ENCODE results near the gene ANKRD35.

The ANKRD35 gene

DNA sequence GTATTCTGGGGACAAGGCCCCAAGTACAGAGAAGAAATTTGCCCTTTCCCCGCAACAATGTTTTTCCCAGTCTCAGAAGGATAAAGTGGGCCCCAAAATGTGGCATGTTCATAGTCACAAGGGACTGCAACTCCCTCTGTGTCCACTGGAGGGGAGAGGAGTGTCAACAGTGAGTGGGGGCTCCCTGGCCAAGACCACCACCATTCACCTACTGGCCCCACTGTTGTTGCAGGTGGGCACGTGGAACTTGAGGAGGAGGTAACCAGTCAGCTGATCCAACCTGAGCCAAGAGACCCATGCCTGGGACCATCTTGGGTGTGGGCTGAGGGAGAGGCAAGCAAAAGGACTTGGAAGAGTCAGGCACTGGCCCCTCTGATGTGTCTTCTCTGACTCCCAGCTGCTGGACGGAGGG lies 39.5 kb downstream of the ANKRD35 start:
- peak overlapping the region; percentile 69 for H3K4me3 ChIP-seq (ENCODE audit: low read length)
- peaks cover 14% of the 10 kb centered on the region for H3K4me1 ChIP-seq (ENCODE audit: low read length)
- H3K4me2 ChIP-seq (ENCODE audit: low read depth, low read length): peak overlapping the region; percentile 98
- H3K9me2 ChIP-seq (replicated peaks; ENCODE audit: insufficient read depth, low read length): no peaks in the 10 kb centered on the region
- peaks cover 27% of the 10 kb centered on the region for H3F3A ChIP-seq (ENCODE audit: insufficient read depth, low read length)
- peaks cover 3% of the 10 kb centered on the region; the same call in 1 of the 2 replicates for H3K36me3 ChIP-seq (replicated peaks; ENCODE audit: insufficient read depth, low read length)
- peak; percentile 39 for DNase-seq
- H3K27me3 ChIP-seq (replicated peaks; ENCODE audit: insufficient read depth, low read length): no peaks in the 10 kb centered on the region
- TF ChIP-seq CTCF (IDR thresholded peaks at IDR 0.05; ENCODE audit: low read length) (peak; percentile 92), EZH2 (optimal IDR thresholded peaks at IDR 0.05; ENCODE audit: low read depth, low read length) (no peak)
- no peaks in the 10 kb centered on the region for H3K9me3 ChIP-seq (replicated peaks; ENCODE audit: insufficient read depth, low read length)
- H3K27ac ChIP-seq (ENCODE audit: low read length): peak overlapping the region; percentile 47; the same call in 1 of the 2 replicates
- peak overlapping the region; percentile 69 for H2AFZ ChIP-seq (ENCODE audit: low read length)
- no peaks in the 10 kb centered on the region for H4K20me1 ChIP-seq (ENCODE audit: insufficient read depth, low read length)
- peak overlapping the region; percentile 58; the same call in 1 of the 2 replicates for H3K9ac ChIP-seq (ENCODE audit: low read length)
- H3K79me2 ChIP-seq (ENCODE audit: low read length): no peaks in the 10 kb centered on the region

DNA sequence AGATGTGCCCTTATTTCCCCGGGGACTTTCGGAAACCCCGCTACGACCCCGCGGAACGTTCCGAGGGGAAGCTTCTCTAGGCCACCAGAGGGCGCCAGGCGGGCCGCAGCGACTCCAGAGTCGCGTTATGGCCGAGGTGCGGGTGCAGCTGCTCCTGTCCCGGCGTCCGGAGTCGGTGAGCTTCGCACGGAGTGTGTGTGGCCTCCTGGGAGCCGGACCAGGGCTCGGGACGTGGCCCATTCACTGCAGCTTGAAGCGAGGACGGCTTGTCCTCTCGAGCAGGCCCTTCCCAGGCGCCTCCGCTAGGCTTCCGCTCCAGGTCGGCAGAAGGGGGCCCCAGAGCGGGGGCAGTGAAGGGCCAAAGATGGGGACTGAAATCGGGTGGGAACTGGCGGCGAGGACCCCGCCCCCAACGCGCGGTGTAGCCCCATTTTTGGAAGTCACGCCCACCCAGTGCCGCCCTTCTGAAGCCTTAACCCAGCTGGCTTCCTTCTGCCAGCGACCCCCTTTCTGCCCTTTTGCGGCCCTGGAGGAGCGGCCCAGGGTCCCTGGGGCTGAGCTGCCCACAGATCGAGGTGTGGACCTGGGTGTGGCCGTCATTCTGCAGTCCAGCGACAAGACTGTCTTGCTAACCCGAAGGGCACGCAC lies 40.0 kb downstream of the ANKRD35 start, which contains the start of gene NUDT17:
TSS of gene NUDT17 (plus strand) at position 117 of the 648 bp plus-strand sequence. CDS start at position 128, 11 bp downstream.
- Histone ChIP-seq H3K9me3 (replicated peaks; ENCODE audit: insufficient read depth, low read length) (no peaks in the 10 kb centered on the region), H3K9ac (ENCODE audit: low read length) (peak within 1 kb of the TSS; percentile 58), H3K27ac (ENCODE audit: low read length) (peak within 1 kb of the TSS; percentile 47; the same call in 1 of the 2 replicates), H3K9me2 (replicated peaks; ENCODE audit: insufficient read depth, low read length) (no peaks in the 10 kb centered on the region), H3K4me1 (ENCODE audit: low read length) (peaks cover 14% of the 10 kb centered on the region), H4K20me1 (ENCODE audit: insufficient read depth, low read length) (no peaks in the 10 kb centered on the region), H3K79me2 (ENCODE audit: low read length) (no peaks in the 10 kb centered on the region), H3K4me2 (ENCODE audit: low read depth, low read length) (peak within 1 kb of the TSS; percentile 98), H3K4me3 (ENCODE audit: low read length) (peak within 1 kb of the TSS; percentile 69), H2AFZ (ENCODE audit: low read length) (peak within 1 kb of the TSS; percentile 69), H3K27me3 (replicated peaks; ENCODE audit: insufficient read depth, low read length) (no peaks in the 10 kb centered on the region), H3K36me3 (replicated peaks; ENCODE audit: insufficient read depth, low read length) (peaks cover 3% of the 10 kb centered on the region; the same call in 1 of the 2 replicates), H3F3A (ENCODE audit: insufficient read depth, low read length) (peaks cover 27% of the 10 kb centered on the region)
- TF ChIP-seq EZH2 (optimal IDR thresholded peaks at IDR 0.05; ENCODE audit: low read depth, low read length): no peak
- TF ChIP-seq CTCF (IDR thresholded peaks at IDR 0.05; ENCODE audit: low read length): peak; percentile 99
- DNase-seq: peak; percentile 89

- Histone ChIP-seq H3K9me2 (replicated peaks; ENCODE audit: insufficient read depth, low read length) (no peaks in the 10 kb centered on the region), H3K4me3 (ENCODE audit: low read length) (peak overlapping the region; percentile 69), H3K4me2 (ENCODE audit: low read depth, low read length) (peak overlapping the region; percentile 98), H4K20me1 (ENCODE audit: insufficient read depth, low read length) (no peaks in the 10 kb centered on the region), H3K36me3 (replicated peaks; ENCODE audit: insufficient read depth, low read length) (0 out of 2 replicates have a peak, but pooled peaks cover 3% of the 10 kb centered on the region), H3K27ac (ENCODE audit: low read length) (peak overlapping the region; percentile 47; the same call in 1 of the 2 replicates), H2AFZ (ENCODE audit: low read length) (peak overlapping the region; percentile 69; the same call in 1 of the 2 replicates), H3K9me3 (replicated peaks; ENCODE audit: insufficient read depth, low read length) (no peaks in the 10 kb centered on the region), H3F3A (ENCODE audit: insufficient read depth, low read length) (peaks cover 27% of the 10 kb centered on the region), H3K79me2 (ENCODE audit: low read length) (no peaks in the 10 kb centered on the region), H3K4me1 (ENCODE audit: low read length) (peaks cover 14% of the 10 kb centered on the region), H3K27me3 (replicated peaks; ENCODE audit: insufficient read depth, low read length) (no peaks in the 10 kb centered on the region), H3K9ac (ENCODE audit: low read length) (peak overlapping the region; percentile 58; the same call in 1 of the 2 replicates)
- peak; percentile 79 for DNase-seq
- TF ChIP-seq CTCF (IDR thresholded peaks at IDR 0.05; ENCODE audit: low read length): no peak
- TF ChIP-seq EZH2phosphoT487 (IDR thresholded peaks at IDR 0.05; ENCODE audit: low read length): no peak
- TF ChIP-seq EZH2 (optimal IDR thresholded peaks at IDR 0.05; ENCODE audit: low read depth, low read length): no peak
Measured at GRCh38 chr1:145845144-145845513, 40.5 kb downstream of the ANKRD35 start.
